Non-pigmented ciliary epithelial cell (primary cell): ENCODE data around the gene ISG15.
"Not testable (repeated sequence)": the region's sequence is repeated elsewhere in the genome, so short reads cannot be mapped to it uniquely, and the experiment has no call there.

Experiments used
- DNase-seq: peaks from one replicate; pipeline ENCODE4 v3.0.0-alpha.2; 2010; ENCODE audit warnings: low read depth

ISG15 gene

GRCh38 chr1:994546-994945 lies 18.8 kb upstream of the ISG15 start:
- DNase-seq = not testable (repeated sequence)

GRCh38 chr1:995665-996633 lies 17.3 kb upstream of the ISG15 start:
- no peak for DNase-seq

GRCh38 chr1:996851-997712 lies 16.2 kb upstream of the ISG15 start:
- no peak for DNase-seq

GRCh38 chr1:997713-997992 lies 15.6 kb upstream of the ISG15 start:
- no peak for DNase-seq

DNA sequence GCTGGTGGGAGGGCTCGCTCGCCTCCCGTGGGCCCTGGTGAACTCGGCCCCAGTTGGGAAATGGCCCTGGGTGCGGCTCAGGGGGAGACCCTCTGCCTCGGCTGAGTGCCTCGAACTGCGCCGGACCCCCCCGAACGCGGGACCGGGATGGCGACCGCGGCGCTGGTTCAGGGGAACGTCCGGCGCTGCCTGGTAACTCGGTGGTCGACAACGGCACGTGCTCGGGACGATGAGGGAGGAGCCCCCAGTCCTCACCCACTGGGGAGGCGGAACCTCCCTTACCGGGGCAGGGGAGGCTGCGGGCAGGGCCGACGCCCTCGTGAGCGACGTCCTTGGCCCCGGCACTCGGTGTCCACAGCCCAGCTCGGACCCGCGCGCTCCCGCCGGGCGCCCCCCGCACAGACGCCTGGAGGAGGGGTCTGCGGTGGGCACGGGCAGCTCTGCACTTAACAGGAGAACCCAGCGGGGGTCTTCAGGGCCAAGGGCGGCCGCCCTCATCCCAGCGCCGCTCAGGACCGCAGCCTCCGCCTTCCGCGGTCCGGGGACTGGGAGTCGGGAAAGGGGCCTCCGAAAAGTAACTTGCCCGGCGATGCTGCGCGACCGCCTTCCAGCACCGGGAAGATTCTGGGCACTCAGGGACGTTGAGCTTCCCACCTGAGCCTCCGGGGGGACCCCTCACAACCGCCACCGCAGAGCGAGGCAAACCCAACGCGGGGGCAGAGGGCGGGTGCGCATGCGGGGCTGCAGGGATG lies 15.1 kb upstream of the ISG15 start:
- DNase-seq = no peak

GRCh38 chr1:998745-998994 lies 14.6 kb upstream of the ISG15 start:
- no peak for DNase-seq

DNA sequence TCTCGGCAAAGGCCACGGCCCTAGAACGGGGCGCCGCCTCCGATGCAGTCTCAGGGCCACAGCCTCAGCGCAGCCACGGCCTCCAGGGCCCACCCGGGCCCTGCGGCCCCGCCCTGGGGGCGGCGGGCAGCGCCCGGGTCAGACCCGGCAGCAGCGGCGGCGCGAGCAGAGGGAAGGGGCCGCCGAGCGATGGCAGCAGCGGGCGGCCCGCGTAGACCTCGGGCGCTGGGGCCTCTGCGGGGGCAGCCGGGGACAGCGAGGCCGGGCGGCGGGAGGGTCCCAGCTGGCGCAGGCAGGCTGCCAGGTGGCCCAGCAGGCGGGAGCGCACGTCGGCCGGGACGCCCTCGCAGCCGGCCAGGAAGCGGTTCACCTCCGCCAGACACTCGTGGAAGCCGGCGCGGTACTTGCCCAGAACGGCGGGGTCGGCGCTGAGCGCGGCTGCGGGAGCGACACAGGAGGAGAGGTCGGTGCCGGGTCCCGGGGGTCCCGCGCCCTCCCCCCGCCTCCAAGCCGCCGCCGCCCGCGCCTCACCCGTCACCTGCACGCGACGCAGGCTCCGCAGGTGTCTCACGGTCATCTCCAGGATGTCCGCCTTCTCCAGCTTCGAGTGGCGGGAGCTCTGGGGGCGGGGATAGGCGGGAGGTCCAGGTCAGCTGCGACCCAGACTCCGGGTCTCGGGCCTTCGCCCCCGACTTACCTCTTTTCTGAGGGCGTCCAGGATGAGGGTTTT lies 14.1 kb upstream of the ISG15 start:
- no peak for DNase-seq

- DNase-seq = no peak
Observed at GRCh38 chr1:999725-1000356, 13.5 kb upstream of the ISG15 start, which contains the start of gene HES4. TSS of gene HES4 (minus strand) at chr1:1000097. CDS start at chr1:999973, 124 bp downstream.

DNA sequence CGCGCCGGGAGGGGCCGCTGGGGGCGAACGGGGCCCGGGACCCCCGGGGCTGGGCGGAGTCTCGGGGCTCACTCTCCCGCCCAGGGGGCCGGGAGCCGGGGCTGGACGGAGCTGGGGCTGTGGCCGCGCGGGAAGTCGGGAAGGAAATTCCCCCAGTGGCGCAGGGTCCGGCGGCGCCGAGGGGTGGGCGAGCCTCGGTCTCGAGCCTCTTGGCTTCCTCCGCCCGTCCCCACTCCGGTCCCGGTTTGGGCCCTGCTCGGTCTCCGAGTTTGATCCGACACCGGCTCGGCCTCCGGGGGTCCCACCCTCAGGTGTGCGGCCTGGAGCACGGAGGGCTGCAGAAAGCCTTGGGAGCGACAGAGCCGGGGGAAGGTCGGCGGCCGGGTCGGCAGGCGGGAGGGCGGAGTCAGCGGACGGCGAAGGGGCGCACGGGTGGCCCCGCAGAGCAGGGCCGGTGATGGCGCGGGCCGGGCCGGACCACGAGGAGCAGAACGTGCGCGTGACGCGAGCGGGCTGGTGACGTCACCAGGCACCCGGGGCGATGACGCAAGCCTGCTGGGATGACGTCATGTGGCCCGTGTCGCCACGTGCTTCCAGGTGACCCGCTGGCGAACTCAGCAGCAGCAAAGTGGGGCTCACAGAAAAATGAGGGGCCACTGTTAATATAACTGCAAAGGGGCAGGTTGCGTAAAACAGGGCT lies 12.8 kb upstream of the ISG15 start:
- no peak for DNase-seq

DNA sequence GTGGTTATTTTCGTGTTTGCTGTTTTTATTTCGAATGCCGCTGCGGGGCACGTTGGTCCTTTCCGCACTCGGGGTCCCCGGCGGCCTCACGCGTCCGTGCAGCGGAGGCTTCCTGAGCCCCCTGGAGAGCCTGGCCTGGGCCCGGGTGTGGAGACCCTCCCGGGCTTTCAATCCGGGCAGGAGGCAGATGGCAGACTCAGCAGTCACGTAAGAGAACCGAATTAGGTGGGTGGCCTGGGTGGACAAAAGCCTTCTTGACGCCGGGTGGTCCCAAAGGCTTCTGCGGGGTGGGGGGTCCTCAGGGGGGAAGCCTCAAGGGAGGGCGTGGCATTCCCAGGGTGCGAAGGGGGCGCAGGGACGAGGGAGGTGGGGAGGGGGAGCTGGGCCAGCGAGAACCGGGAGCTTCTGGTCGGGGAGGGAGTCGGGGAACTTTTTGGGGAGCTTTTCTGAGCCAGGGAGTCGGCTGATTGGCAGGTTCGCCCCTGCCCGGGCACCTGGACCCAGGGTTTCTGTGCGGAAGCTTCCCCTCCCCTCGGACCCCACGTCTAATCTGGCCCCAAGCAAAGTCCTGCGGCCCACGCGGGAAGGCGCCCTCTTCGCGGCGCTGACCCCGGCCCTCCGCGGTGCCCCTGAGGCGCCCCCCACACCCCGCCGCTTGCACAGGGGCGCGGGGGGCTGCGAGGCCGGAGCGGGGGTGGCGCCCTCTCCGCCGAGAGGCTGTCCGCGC lies 12.1 kb upstream of the ISG15 start:
- no peak for DNase-seq

GRCh38 chr1:1003618-1004419 lies 9.5 kb upstream of the ISG15 start:
- no peak for DNase-seq

DNA sequence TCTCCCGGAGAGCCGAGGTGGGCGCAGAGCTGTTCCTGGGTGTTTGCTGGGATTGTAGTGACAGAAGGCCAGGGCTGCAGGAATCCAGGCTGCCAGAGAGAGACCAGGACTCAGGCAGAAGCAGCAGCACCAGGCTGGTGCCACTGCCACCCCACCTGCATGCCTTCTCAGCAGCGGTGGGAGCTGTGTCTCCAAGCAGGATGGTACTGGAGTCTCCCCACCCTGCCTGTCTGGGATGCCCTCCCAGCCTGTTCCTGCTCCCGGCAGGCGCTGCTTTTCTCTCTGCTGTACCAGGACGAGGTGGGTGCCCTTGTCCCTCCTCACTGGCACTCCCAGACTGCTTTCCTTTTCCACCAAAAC lies 8.9 kb upstream of the ISG15 start:
- no peak for DNase-seq

DNA sequence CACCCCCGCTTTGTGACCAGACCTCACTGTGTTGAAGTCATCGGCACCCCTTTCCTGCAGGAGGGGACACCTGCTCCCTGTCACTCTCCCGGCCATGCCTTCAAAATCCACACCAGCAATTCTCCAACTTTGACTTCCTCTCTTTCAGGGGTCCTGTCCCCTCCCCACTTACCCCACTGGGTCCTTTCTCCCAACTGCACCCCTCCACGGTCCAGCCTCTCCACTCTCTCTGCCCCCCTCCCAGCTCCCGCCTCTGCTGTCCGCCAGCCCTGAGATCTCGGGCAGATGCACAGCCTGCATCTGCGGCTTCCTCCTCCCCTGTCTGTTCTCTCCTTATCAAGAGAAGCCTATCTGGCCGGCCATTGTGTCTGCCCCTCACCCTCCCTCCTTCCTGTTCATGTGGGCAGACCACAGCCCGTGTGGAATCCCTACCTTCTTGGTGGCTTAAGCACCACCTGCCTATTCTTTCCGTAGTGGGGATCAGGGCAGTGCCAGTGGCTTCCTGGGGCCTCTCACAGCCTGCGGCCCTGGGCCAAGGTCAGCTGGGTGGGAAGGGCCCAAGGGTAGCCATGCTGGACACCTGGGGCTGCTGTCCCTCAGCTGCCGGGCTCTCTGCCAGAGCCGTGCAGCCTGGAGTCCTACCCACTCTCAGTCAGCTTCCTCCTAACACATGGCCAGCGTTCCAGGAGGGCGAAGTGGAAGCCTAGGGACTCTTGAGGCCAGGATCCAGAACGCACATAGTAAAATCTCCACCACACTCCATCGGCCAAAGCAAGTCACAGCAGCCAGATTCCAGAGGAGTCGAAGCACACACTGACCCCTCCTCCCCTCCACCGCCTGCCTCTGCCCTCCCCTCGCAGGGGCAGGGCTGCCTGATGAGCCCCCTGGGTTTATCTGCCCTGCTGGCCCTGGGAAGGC lies 8.3 kb upstream of the ISG15 start:
- no peak for DNase-seq

- DNase-seq = no peak
Observed at GRCh38 chr1:1005774-1006304, 7.5 kb upstream of the ISG15 start.

DNA sequence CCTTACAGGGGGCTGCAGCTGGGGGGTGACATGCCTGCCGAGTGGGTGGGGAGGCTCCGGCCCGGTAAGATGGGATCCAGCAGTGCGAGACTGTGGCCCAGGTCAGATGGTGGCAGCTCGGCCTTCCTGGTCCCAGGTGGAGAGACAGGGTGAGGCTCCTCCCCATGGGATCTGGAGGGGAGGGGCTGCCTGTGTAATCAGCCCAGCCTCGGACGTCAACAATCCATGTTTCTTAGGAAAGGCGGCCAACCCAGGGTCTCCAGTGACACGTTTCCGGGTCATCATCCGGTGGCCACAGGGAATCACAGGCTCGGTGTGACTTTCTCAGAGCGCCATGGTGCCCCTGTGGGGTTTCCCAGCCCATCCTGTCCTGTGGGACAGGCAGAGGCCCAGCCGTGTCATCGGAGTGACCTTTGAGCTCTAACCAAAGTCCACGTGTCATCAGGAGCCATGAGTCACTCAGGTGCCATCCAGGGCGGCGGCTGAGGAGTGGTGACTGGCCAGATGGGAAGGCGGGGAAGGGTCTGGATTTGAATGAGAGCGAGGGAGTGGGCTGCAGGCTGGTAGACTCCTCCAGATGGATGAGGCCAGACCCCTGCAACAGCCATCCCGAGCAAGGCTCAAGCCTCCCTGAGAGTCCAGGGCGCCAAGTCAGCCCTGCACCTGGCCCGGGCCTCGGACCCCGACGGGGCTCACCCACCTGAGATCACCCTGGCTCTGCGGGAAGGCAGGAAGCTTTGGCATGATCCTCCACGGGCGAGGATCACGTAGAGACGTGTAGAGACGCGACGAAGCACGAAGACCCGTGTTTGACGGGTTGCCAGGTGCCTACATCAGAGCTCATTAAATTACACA lies 6.8 kb upstream of the ISG15 start:
- DNase-seq = no peak

GRCh38 chr1:1010131-1010530 lies 3.2 kb upstream of the ISG15 start:
- not testable (repeated sequence) for DNase-seq

GRCh38 chr1:1011396-1011949 lies 1.8 kb upstream of the ISG15 start:
- DNase-seq = no peak
